H9 (cell line): ENCODE data around the gene RC3H1. TPM values are rescaled to one million over a fixed set of nuclear protein-coding genes. Genes with fewer than 3 reads are reported as not detected.

Experiments used
- DNase-seq: peaks from one replicate; pipeline ENCODE4 v3.0.0-alpha.2; 2017
- H2AFZ ChIP-seq: one replicate; pipeline ENCODE4 v1.6.1; 2013; ENCODE audit warnings: mild to moderate bottlenecking, low read length, control low read depth, moderate library complexity
- H2AK5ac ChIP-seq: 2 replicates; pipeline ENCODE4 v1.6.1; 2013; ENCODE audit warnings: low read length, control low read depth, mixed read lengths; ENCODE audit not compliant: insufficient read length
- H2BK120ac ChIP-seq: one replicate; pipeline ENCODE4 v1.6.1; 2013; ENCODE audit warnings: low read depth, mild to moderate bottlenecking, low read length, control low read depth, inconsistent platforms; ENCODE audit not compliant: poor library complexity, severe bottlenecking
- H2BK12ac ChIP-seq: 2 replicates; pipeline ENCODE4 v1.6.1; 2013; ENCODE audit warnings: low read length, control low read depth, mixed read lengths, low read depth; ENCODE audit not compliant: insufficient read length
- H2BK15ac ChIP-seq: 2 replicates; pipeline ENCODE4 v1.6.1; 2013; ENCODE audit warnings: low read depth, low read length, control low read depth
- H2BK20ac ChIP-seq: one replicate; pipeline ENCODE4 v1.6.1; 2013; ENCODE audit warnings: low read depth, mild to moderate bottlenecking, low read length, control low read depth, inconsistent platforms; ENCODE audit not compliant: poor library complexity, severe bottlenecking
- H2BK5ac ChIP-seq: 2 replicates; pipeline ENCODE4 v1.6.1; 2013; ENCODE audit warnings: low read length, control low read depth, mixed read lengths; ENCODE audit not compliant: insufficient read length
- H3K14ac ChIP-seq: 2 replicates; pipeline ENCODE4 v1.6.1; 2013; ENCODE audit warnings: low read length, control low read depth; ENCODE audit not compliant: insufficient read depth
- H3K18ac ChIP-seq: 2 replicates; pipeline ENCODE4 v1.6.1; 2013; ENCODE audit warnings: low read depth, mild to moderate bottlenecking, mixed read lengths, low read length, control low read depth; ENCODE audit not compliant: insufficient read length
- H3K23ac ChIP-seq: 2 replicates; pipeline ENCODE4 v1.6.1; 2013; ENCODE audit warnings: low read length, control low read depth, mixed read lengths, low read depth; ENCODE audit not compliant: insufficient read length
- H3K23me2 ChIP-seq: 2 replicates; pipeline ENCODE4 v1.6.1; 2013; ENCODE audit warnings: low read depth, mild to moderate bottlenecking, mixed read lengths, low read length, control low read depth; ENCODE audit not compliant: insufficient read length, poor library complexity, severe bottlenecking
- H3K27ac ChIP-seq: 2 replicates; pipeline ENCODE4 v1.5.1; 2013; ENCODE audit warnings: low read length, control low read depth, mixed read lengths, low read depth; ENCODE audit not compliant: insufficient read length
- H3K27me3 ChIP-seq: 2 replicates; pipeline ENCODE4 v1.6.1; 2013; ENCODE audit warnings: low read length, control low read depth, inconsistent platforms; ENCODE audit not compliant: insufficient read depth
- H3K4ac ChIP-seq: 2 replicates; pipeline ENCODE4 v1.6.1; 2013; ENCODE audit warnings: low read depth, mild to moderate bottlenecking, control low read depth, inconsistent platforms, low read length, moderate library complexity
- H3K4me1 ChIP-seq: 2 replicates; pipeline ENCODE4 v1.6.1; 2013; ENCODE audit warnings: low read length, control low read depth, inconsistent platforms; ENCODE audit not compliant: insufficient read depth
- H3K4me2 ChIP-seq: 2 replicates; pipeline ENCODE4 v1.6.1; 2013; ENCODE audit warnings: low read length, control low read depth, mixed read lengths; ENCODE audit not compliant: insufficient read length, insufficient read depth
- H3K56ac ChIP-seq: 2 replicates; pipeline ENCODE4 v1.6.1; 2013; ENCODE audit warnings: low read depth, mild to moderate bottlenecking, mixed read lengths, low read length, control low read depth; ENCODE audit not compliant: insufficient read length
- H3K79me1 ChIP-seq: 2 replicates; pipeline ENCODE4 v1.6.1; 2013; ENCODE audit warnings: low read depth, mild to moderate bottlenecking, moderate library complexity, low read length, control low read depth, inconsistent platforms; ENCODE audit not compliant: insufficient read depth, poor library complexity, severe bottlenecking
- H3K79me2 ChIP-seq: 2 replicates; pipeline ENCODE4 v1.6.1; 2013; ENCODE audit warnings: low read length, control low read depth, inconsistent platforms; ENCODE audit not compliant: insufficient read depth
- H3K9ac ChIP-seq: 2 replicates; pipeline ENCODE4 v1.6.1; 2013; ENCODE audit warnings: low read length, control low read depth, mixed read lengths; ENCODE audit not compliant: insufficient read length; ENCODE audit errors: extremely low read depth
- H3K9me3 ChIP-seq: one replicate; pipeline ENCODE4 v1.6.1; 2013; ENCODE audit warnings: low read depth, low read length, inconsistent platforms; ENCODE audit not compliant: control insufficient read depth
- H3T11ph ChIP-seq: one replicate; pipeline ENCODE4 v1.6.1; 2013; ENCODE audit warnings: mild to moderate bottlenecking, low read length, control low read depth, inconsistent platforms
- H4K20me1 ChIP-seq: one replicate; pipeline ENCODE4 v1.6.1; 2013; ENCODE audit not compliant: control insufficient read depth, insufficient read length, insufficient read depth
- H4K5ac ChIP-seq: 2 replicates; pipeline ENCODE4 v1.6.1; 2013; ENCODE audit warnings: low read depth, mild to moderate bottlenecking, mixed read lengths, low read length, control low read depth; ENCODE audit not compliant: insufficient read length
- H4K8ac ChIP-seq: replicated peaks from 2 replicates; pipeline ENCODE4 v1.6.1; 2013; ENCODE audit warnings: low read length, control low read depth, mixed read lengths, low read depth; ENCODE audit not compliant: insufficient read length
- H4K91ac ChIP-seq: 2 replicates; pipeline ENCODE4 v1.6.1; 2013; ENCODE audit warnings: low read depth, mild to moderate bottlenecking, moderate library complexity, mixed read lengths, low read length, control low read depth; ENCODE audit not compliant: insufficient read length
- H3K27ac Mint-ChIP-seq, 3 experiments: 2 replicates in 2 of 3; 3 replicates in 1 of 3; pipeline ENCODE4 v1.8.0; 2020 to 2021; ENCODE audit warnings: mixed read lengths in 3 of 3, mild to moderate bottlenecking in 1 of 3, moderate library complexity in 1 of 3
- H3K27me3 Mint-ChIP-seq: 2 replicates; pipeline ENCODE4 v1.8.0; 2021; ENCODE audit warnings: low read depth, mild to moderate bottlenecking, moderate library complexity, mixed read lengths
- H3K36me3 Mint-ChIP-seq, 3 experiments: 2 replicates in 2 of 3; 3 replicates in 1 of 3; pipeline ENCODE4 v1.8.0; 2020 to 2021; ENCODE audit warnings: low read depth in 3 of 3, mixed read lengths in 3 of 3; ENCODE audit not compliant: insufficient read depth in 1 of 3
- H3K4me1 Mint-ChIP-seq, 2 experiments: 2 replicates each; pipeline ENCODE4 v1.8.0; 2020; ENCODE audit warnings: mixed read lengths in 2 of 2
- H3K4me3 Mint-ChIP-seq, 2 experiments: 2 replicates in 1 of 2; 3 replicates in 1 of 2; pipeline ENCODE4 v1.8.0; 2020 to 2021; ENCODE audit warnings: mild to moderate bottlenecking in 2 of 2, mixed read lengths in 2 of 2, moderate library complexity in 1 of 2
- H3K9me3 Mint-ChIP-seq, 2 experiments: 2 replicates in 1 of 2; 3 replicates in 1 of 2; pipeline ENCODE4 v1.8.0; 2020; ENCODE audit warnings: mild to moderate bottlenecking in 2 of 2, mixed read lengths in 2 of 2, moderate library complexity in 1 of 2
- WGBS: extraction: QIAGEN DNeasy Blood & Tissue Kit; methylation state at CpG from one replicate; pipeline ENCODE4 v1.1.7; 2013; ENCODE audit warnings: missing lambda C conversion rate, low lambda C conversion rate, mixed read lengths; ENCODE audit not compliant: insufficient read length; ENCODE audit errors: extremely low coverage; 5-methylcytosine and 5-hydroxymethylcytosine counted together
- total RNA-seq: library from RNA; stranded (reverse); gene quantifications from 2 replicates; pipeline ENCODE4 v1.2.1, GENCODE V29; 2021
- TF ChIP-seq, protein P1 (sequence below): fragments of 200-600 bp; sonication (generic); conservative IDR thresholded peaks from 3 replicates; pipeline ENCODE4 v1.8.0; 2021; ENCODE audit warnings: antibody characterized with exemption, mild to moderate bottlenecking

Gene RC3H1
- total RNA-seq, 1 experiment from 2014 or later = 36.1 TPM

DNA sequence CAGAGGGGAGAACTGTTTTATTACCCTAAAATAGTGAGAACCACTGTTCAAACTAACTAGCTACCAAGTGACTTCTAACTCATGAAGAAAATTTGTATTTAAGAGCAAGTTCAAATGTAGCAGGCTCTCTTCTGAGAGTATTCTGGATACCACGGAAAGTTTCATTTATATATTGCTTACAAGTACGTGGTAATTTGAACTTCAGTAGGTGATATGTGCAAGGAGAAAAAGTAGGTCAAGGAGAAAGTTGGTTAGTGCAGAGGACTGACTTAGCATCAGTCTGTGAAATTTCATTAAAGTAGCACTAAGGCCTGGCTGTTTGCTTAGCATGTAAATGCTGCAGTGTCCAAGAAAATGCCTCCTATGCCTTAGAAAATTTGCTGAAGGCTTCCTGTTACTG lies 121.7 kb downstream of the RC3H1 start:
- Histone ChIP-seq H3K4me1 (peaks cover 4% of the 10 kb centered on the region; the same call in 1 of the 2 replicates), H2BK20ac (no peak overlapping the region), H3T11ph (no peak overlapping the region), H2AFZ (no peak overlapping the region), H3K18ac (no peak overlapping the region), H2BK15ac (no peak overlapping the region), H3K9ac (peak overlapping the region; percentile 15), H3K27me3 (no peaks in the 10 kb centered on the region), H4K20me1 (no peaks in the 10 kb centered on the region), H2AK5ac (no peak overlapping the region), H3K9me3 (no peaks in the 10 kb centered on the region), H3K14ac (no peak overlapping the region), H3K4ac (no peak overlapping the region), H4K5ac (no peak overlapping the region), H3K23ac (no peak overlapping the region), H2BK12ac (no peak overlapping the region), H2BK5ac (no peak overlapping the region), H3K4me2 (no peak overlapping the region), H3K56ac (no peak overlapping the region), H3K79me1 (no peaks in the 10 kb centered on the region), H3K79me2 (no peaks in the 10 kb centered on the region), H3K27ac (no peak overlapping the region), H3K23me2 (no peaks in the 10 kb centered on the region), H4K8ac (no peak overlapping the region), H4K91ac (no peak overlapping the region), H2BK120ac (no peak overlapping the region)
- Mint-ChIP-seq H3K27me3 (no peaks in the 10 kb centered on the region), H3K27ac (no peak overlapping the region), H3K4me1 (peaks cover 19 to 37% of the 10 kb centered on the region in 2 experiments), H3K36me3 (peaks cover 0 to 2% (median 2%) of the 10 kb centered on the region in 3 experiments; a peak in 2 of 7 replicates), H3K4me3 (no peak overlapping the region), H3K9me3 (no peaks in the 10 kb centered on the region)
- no CpG with 5 or more reads among the region's 2 CpGs for WGBS
- TF ChIP-seq, protein P1, sequence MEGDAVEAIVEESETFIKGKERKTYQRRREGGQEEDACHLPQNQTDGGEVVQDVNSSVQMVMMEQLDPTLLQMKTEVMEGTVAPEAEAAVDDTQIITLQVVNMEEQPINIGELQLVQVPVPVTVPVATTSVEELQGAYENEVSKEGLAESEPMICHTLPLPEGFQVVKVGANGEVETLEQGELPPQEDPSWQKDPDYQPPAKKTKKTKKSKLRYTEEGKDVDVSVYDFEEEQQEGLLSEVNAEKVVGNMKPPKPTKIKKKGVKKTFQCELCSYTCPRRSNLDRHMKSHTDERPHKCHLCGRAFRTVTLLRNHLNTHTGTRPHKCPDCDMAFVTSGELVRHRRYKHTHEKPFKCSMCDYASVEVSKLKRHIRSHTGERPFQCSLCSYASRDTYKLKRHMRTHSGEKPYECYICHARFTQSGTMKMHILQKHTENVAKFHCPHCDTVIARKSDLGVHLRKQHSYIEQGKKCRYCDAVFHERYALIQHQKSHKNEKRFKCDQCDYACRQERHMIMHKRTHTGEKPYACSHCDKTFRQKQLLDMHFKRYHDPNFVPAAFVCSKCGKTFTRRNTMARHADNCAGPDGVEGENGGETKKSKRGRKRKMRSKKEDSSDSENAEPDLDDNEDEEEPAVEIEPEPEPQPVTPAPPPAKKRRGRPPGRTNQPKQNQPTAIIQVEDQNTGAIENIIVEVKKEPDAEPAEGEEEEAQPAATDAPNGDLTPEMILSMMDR = no peak
- DNase-seq = no peak
